Measurements from ENCODE around the gene EXTL1.
A peak's percentile ranks its signal among the peaks of the same experiment; 100 is the strongest.

Gene EXTL1

DNA sequence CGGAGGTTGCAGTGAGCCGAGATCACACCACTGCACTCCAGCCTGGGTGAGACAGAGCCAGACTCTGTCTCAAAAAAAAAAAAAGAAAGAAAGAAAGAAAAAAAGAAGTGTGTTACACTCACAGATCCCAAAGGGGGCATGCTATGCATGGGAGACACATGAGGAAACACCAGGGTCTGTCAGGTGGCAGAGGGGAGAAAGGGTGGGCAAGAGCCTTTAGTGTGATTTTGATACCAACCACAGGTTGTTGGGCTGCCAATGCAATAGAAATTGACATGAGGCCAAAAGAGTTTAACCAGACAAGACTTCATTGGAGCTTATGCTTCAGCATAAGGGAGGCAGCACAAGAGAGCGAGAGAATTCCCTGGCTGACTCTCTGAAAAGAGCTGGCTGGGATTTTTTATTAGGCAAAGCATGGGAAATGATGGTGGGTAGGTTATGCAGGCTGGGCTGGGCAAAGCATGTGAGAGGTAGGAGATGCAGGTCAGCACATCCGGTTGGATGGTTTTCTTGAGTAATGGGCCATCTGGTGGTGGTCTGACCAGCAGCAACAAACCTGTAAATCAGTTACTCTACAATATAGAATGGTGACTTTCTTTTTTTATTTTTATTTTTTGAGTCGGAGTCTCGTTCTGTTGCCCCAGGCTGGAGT is 11.7 kb upstream of the EXTL1 start:
- TF ChIP-seq CTCF (IDR thresholded peaks at IDR 0.05; ENCODE audit: insufficient read depth, missing control alignments), result peak; percentile 18
- no peak for FAIRE-seq
- no peak for DNase-seq (ENCODE audit: insufficient read length, low spot score)

GRCh38 chr1:26010825-26011224 is 10.8 kb upstream of the EXTL1 start:
- FAIRE-seq (no peak), DNase-seq (ENCODE audit: insufficient read length, low spot score) (no peak)
- TF ChIP-seq CTCF (IDR thresholded peaks at IDR 0.05; ENCODE audit: insufficient read depth, missing control alignments), result no peak

DNA sequence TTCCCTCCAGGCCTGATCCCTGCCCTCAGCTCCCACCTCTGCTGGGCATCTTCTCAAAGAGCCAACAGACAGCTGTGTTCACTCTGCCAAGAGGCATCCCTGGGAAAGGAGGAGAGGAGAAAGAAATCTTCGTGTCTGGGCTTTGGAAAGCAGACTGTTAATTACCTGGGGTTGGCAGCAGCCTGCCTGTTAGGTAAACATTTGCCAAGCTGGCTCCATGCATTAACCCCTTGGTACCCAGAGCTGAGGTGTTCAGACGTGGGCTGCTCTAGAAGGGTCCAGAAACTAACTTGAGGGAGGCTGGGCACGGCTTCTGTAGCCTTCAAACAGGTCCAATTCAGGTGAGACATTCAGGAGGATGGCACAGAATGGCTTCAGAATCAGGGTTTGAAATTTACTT is 8.7 kb upstream of the EXTL1 start:
- TF ChIP-seq CTCF (IDR thresholded peaks at IDR 0.05; ENCODE audit: insufficient read depth, missing control alignments), result no peak
- DNase-seq (ENCODE audit: insufficient read length, low spot score) (no peak), FAIRE-seq (no peak)

GRCh38 chr1:26014179-26014578 is 7.4 kb upstream of the EXTL1 start:
- no peak for TF ChIP-seq CTCF (IDR thresholded peaks at IDR 0.05; ENCODE audit: insufficient read depth, missing control alignments)
- no peak for FAIRE-seq

DNA sequence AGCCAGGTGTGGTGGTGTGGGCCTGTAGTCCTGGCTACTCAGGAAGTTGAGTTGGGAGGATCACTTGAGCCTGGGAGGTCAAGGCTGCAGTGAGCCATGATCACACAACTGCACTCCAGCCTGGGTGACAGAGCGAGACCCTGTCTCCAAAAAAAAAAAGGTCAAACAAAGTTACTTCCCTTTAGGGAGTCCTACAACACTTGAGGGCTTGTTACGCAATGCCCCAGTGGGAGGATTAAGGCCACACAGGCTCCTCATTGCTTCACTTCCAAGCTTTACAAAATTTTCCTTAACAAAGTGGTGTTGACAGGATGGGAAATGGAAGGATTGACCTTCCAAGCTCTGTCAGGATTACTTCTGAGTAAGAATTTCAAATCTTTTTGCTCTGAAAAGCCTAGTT is 6.2 kb upstream of the EXTL1 start:
- no peak for TF ChIP-seq CTCF (IDR thresholded peaks at IDR 0.05; ENCODE audit: insufficient read depth, missing control alignments)
- DNase-seq (ENCODE audit: insufficient read length, low spot score) (no peak), FAIRE-seq (no peak)

More at GRCh38 chr1:26014179-26014578, 7.4 kb upstream of the EXTL1 start:
- DNase-seq (ENCODE audit: insufficient read length, low spot score), result no peak

DNA sequence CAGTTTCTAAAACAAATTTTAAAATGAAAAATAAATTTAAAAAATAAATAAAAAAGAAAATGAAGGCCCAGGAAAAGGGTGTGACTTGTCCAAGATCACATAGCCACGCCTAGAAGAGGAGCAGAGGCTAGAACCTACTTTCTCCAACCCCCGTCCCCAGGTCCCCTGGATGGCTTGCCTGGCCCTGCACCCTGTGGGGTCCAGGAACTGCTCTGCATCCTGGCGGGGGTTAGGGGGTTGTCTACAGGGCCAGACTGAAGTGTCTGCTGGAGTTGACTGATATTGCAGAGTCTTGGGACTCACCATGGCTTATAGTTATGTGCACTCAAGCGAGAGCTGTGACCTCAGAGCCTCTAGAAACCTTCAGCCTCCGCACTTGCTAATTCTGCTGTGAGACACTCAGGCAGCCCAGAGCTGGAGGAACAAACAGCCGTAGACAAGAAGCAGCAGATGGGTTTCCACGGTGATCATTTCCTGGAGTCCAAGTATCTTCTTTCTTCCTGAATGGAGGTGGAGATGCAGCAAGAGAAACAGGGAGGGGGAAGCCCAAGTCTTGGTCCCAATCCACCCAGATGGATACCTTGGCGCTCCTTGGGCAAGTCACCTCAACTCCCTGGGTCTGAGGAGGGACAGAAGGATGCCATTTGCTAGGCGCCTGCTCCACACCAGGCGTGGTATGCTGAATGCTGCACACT is 5.2 kb upstream of the EXTL1 start:
- DNase-seq (ENCODE audit: insufficient read length, low spot score), result no peak
- no peak for TF ChIP-seq CTCF (IDR thresholded peaks at IDR 0.05; ENCODE audit: insufficient read depth, missing control alignments)
- FAIRE-seq, result no peak

DNA sequence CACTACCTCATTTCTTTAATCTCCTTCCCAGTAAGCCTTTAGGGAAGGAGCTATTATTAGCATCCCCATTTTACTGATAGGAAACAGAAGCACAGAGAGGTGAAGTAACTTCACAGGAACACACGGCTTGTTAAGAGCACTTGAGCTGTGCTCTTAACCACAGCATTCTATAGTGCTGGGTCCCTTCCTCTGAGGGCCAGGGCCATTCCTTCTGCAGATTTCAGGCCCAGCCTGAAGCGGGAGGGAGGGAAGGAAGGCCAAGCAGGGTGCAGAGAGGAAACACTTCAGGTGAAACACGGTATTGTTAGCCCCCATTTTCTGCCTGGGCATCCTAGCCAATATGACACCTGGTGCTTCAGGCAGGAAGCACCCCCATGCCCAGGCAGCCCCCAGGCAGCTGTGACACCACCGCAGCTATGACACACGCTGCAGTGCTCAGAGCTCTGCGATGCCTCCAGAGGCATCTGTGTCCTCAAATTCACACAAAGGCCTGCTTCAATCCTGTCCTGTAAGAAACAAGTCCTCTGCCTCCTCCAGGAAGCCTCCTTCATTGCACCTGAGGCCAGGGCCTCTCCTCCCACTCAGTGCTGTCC is 4.5 kb upstream of the EXTL1 start:
- no peak for TF ChIP-seq CTCF (IDR thresholded peaks at IDR 0.05; ENCODE audit: insufficient read depth, missing control alignments)
- DNase-seq (ENCODE audit: insufficient read length, low spot score), result no peak

More for the DNA sequence above, 4.5 kb upstream of the EXTL1 start:
- no peak for FAIRE-seq

All from D721Med (cell line).